Hepatocyte (in vitro differentiated cells): Measurements from ENCODE around the gene PRMT7.

Experiments
- CTCF ChIP-seq: fragments of 200-600 bp; sonication (generic); IDR thresholded peaks from 2 replicates; pipeline ENCODE4 v1.5.1; 2016; ENCODE audit warnings: antibody characterized with exemption, mild to moderate bottlenecking; ENCODE audit not compliant: poor library complexity
- EZH2phosphoT487 ChIP-seq: fragments of 200-600 bp; sonication (generic); IDR thresholded peaks from one replicate; pipeline ENCODE4 v1.6.1; 2018; ENCODE audit warnings: antibody characterized with exemption, mild to moderate bottlenecking, low read depth, moderate library complexity; ENCODE audit not compliant: unreplicated experiment, severe bottlenecking

- no peak for TF ChIP-seq EZH2phosphoT487
- no peak for TF ChIP-seq CTCF
Measured at GRCh38 chr16:68276223-68276622, 34.6 kb upstream of the PRMT7 start.
